ENCODE measurements around the gene MAD1L1.

DNA sequence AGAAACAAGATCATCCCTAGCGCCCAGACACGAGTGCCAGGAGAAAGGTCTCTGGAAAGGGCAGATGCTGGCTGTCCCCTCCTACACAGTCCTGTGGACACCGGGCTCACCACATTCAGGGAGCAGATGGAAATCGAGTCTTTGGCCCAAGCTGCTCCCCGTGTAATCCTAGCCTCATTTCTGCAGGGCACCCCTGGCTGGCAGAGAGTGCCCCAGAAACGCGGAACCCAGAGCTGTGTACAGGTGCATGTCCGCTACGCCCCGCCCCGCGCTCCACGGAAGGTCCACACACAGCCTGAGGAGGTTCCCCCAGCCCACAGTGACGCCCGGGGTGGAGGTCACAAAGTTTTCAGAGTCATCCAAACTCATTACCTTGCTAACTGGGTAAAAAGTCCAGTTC, 202.8 kb downstream of the MAD1L1 start:
- TF ChIP-seq GATA2 (IDR thresholded peaks at IDR 0.05; ENCODE audit: low read depth, low read length) (no peak), GATA3 (IDR thresholded peaks at IDR 0.05; ENCODE audit: low read depth, low read length) (no peak)
